Activated naive CD8-positive, alpha-beta T cell (primary cell): ENCODE data around the gene MMP2.

Source experiments
- H3K27ac Mint-ChIP-seq: one replicate; pipeline ENCODE4 v1.8.0; 2021; ENCODE audit warnings: mixed read lengths
- H3K27me3 Mint-ChIP-seq: one replicate; pipeline ENCODE4 v1.8.0; 2021; ENCODE audit warnings: mixed read lengths
- H3K36me3 Mint-ChIP-seq: one replicate; pipeline ENCODE4 v1.8.0; 2021; ENCODE audit warnings: mixed read lengths
- H3K4me1 Mint-ChIP-seq: one replicate; pipeline ENCODE4 v1.8.0; 2021; ENCODE audit warnings: low read depth, mixed read lengths
- H3K4me3 Mint-ChIP-seq: one replicate; pipeline ENCODE4 v1.8.0; 2021; ENCODE audit warnings: mild to moderate bottlenecking, mixed read lengths
- H3K9me3 Mint-ChIP-seq: one replicate; pipeline ENCODE4 v1.8.0; 2021; ENCODE audit warnings: low read depth, mixed read lengths

The MMP2 gene

GRCh38 chr16:55478827-55479429 is at the start of gene MMP2:
TSS of gene MMP2 (plus strand) at chr16:55479198. CDS start at chr16:55479480, 282 bp downstream.
- Mint-ChIP-seq H3K27ac (no peak within 1 kb of the TSS), H3K4me3 (no peak within 1 kb of the TSS), H3K27me3 (peaks cover 21% of the 10 kb centered on the region), H3K4me1 (peaks cover 4% of the 10 kb centered on the region), H3K36me3 (no peaks in the 10 kb centered on the region), H3K9me3 (peaks cover 3% of the 10 kb centered on the region)

GRCh38 chr16:55433030-55433429 is 46.0 kb upstream of the MMP2 start:
- H3K4me1 Mint-ChIP-seq, result no peaks in the 10 kb centered on the region
- peaks cover 1% of the 10 kb centered on the region for H3K27me3 Mint-ChIP-seq
- no peaks in the 10 kb centered on the region for H3K9me3 Mint-ChIP-seq
- no peak overlapping the region for H3K27ac Mint-ChIP-seq
- no peak overlapping the region for H3K4me3 Mint-ChIP-seq
- no peaks in the 10 kb centered on the region for H3K36me3 Mint-ChIP-seq

GRCh38 chr16:55433535-55433934 is 45.5 kb upstream of the MMP2 start:
- Mint-ChIP-seq H3K4me1 (no peaks in the 10 kb centered on the region), H3K4me3 (no peak overlapping the region), H3K27ac (no peak overlapping the region), H3K9me3 (no peaks in the 10 kb centered on the region), H3K27me3 (peaks cover 1% of the 10 kb centered on the region), H3K36me3 (no peaks in the 10 kb centered on the region)

GRCh38 chr16:55434000-55434399 is 45.0 kb upstream of the MMP2 start:
- Mint-ChIP-seq H3K27me3 (peaks cover 1% of the 10 kb centered on the region), H3K9me3 (no peaks in the 10 kb centered on the region), H3K36me3 (no peaks in the 10 kb centered on the region), H3K4me3 (no peak overlapping the region), H3K4me1 (no peaks in the 10 kb centered on the region), H3K27ac (no peak overlapping the region)

GRCh38 chr16:55435387-55435786 is 43.6 kb upstream of the MMP2 start:
- peaks cover 4% of the 10 kb centered on the region for H3K27me3 Mint-ChIP-seq
- no peaks in the 10 kb centered on the region for H3K36me3 Mint-ChIP-seq
- H3K4me1 Mint-ChIP-seq, result no peaks in the 10 kb centered on the region
- no peak overlapping the region for H3K27ac Mint-ChIP-seq
- H3K4me3 Mint-ChIP-seq, result no peak overlapping the region
- no peaks in the 10 kb centered on the region for H3K9me3 Mint-ChIP-seq

- Mint-ChIP-seq H3K4me1 (no peaks in the 10 kb centered on the region), H3K27ac (no peak overlapping the region), H3K36me3 (no peaks in the 10 kb centered on the region), H3K4me3 (no peak overlapping the region), H3K9me3 (no peaks in the 10 kb centered on the region), H3K27me3 (peaks cover 4% of the 10 kb centered on the region)
Measured at GRCh38 chr16:55436587-55436986, 42.4 kb upstream of the MMP2 start.

- H3K4me1 Mint-ChIP-seq, result no peaks in the 10 kb centered on the region
- H3K9me3 Mint-ChIP-seq, result no peaks in the 10 kb centered on the region
- H3K27me3 Mint-ChIP-seq, result peaks cover 4% of the 10 kb centered on the region
- no peaks in the 10 kb centered on the region for H3K36me3 Mint-ChIP-seq
- no peak overlapping the region for H3K4me3 Mint-ChIP-seq
- H3K27ac Mint-ChIP-seq, result no peak overlapping the region
Measured at GRCh38 chr16:55437625-55438024, 41.4 kb upstream of the MMP2 start.

- no peaks in the 10 kb centered on the region for H3K36me3 Mint-ChIP-seq
- no peaks in the 10 kb centered on the region for H3K4me1 Mint-ChIP-seq
- H3K27ac Mint-ChIP-seq, result no peak overlapping the region
- H3K27me3 Mint-ChIP-seq, result peaks cover 4% of the 10 kb centered on the region
- no peak overlapping the region for H3K4me3 Mint-ChIP-seq
- no peaks in the 10 kb centered on the region for H3K9me3 Mint-ChIP-seq
Measured at GRCh38 chr16:55438281-55438680, 40.7 kb upstream of the MMP2 start.

- no peaks in the 10 kb centered on the region for H3K9me3 Mint-ChIP-seq
- no peaks in the 10 kb centered on the region for H3K4me1 Mint-ChIP-seq
- H3K4me3 Mint-ChIP-seq, result no peak overlapping the region
- H3K36me3 Mint-ChIP-seq, result no peaks in the 10 kb centered on the region
- H3K27ac Mint-ChIP-seq, result no peak overlapping the region
- peaks cover 4% of the 10 kb centered on the region for H3K27me3 Mint-ChIP-seq
Measured at GRCh38 chr16:55439101-55439690, 39.8 kb upstream of the MMP2 start.

- Mint-ChIP-seq H3K4me3 (no peak overlapping the region), H3K9me3 (no peaks in the 10 kb centered on the region), H3K36me3 (no peaks in the 10 kb centered on the region), H3K27me3 (peaks cover 2% of the 10 kb centered on the region), H3K4me1 (no peaks in the 10 kb centered on the region), H3K27ac (no peak overlapping the region)
Measured at GRCh38 chr16:55443434-55444346, 35.3 kb upstream of the MMP2 start.

GRCh38 chr16:55444754-55445485 is 34.1 kb upstream of the MMP2 start:
- Mint-ChIP-seq H3K4me1 (no peaks in the 10 kb centered on the region), H3K36me3 (no peaks in the 10 kb centered on the region), H3K27me3 (peaks cover 2% of the 10 kb centered on the region), H3K4me3 (no peak overlapping the region), H3K27ac (no peak overlapping the region), H3K9me3 (no peaks in the 10 kb centered on the region)

- Mint-ChIP-seq H3K9me3 (no peaks in the 10 kb centered on the region), H3K36me3 (no peaks in the 10 kb centered on the region), H3K27ac (no peak overlapping the region), H3K4me1 (no peaks in the 10 kb centered on the region), H3K4me3 (no peak overlapping the region), H3K27me3 (no peaks in the 10 kb centered on the region)
Measured at GRCh38 chr16:55447231-55447630, 31.8 kb upstream of the MMP2 start.

GRCh38 chr16:55452996-55453395 is 26.0 kb upstream of the MMP2 start:
- no peaks in the 10 kb centered on the region for H3K4me1 Mint-ChIP-seq
- no peaks in the 10 kb centered on the region for H3K9me3 Mint-ChIP-seq
- H3K4me3 Mint-ChIP-seq, result no peak overlapping the region
- no peaks in the 10 kb centered on the region for H3K36me3 Mint-ChIP-seq
- H3K27ac Mint-ChIP-seq, result no peak overlapping the region
- peaks cover 1% of the 10 kb centered on the region for H3K27me3 Mint-ChIP-seq

GRCh38 chr16:55453909-55454308 is 25.1 kb upstream of the MMP2 start:
- H3K36me3 Mint-ChIP-seq, result no peaks in the 10 kb centered on the region
- H3K27ac Mint-ChIP-seq, result no peak overlapping the region
- H3K4me3 Mint-ChIP-seq, result no peak overlapping the region
- H3K4me1 Mint-ChIP-seq, result no peaks in the 10 kb centered on the region
- H3K9me3 Mint-ChIP-seq, result no peaks in the 10 kb centered on the region
- H3K27me3 Mint-ChIP-seq, result peaks cover 1% of the 10 kb centered on the region

GRCh38 chr16:55454861-55455260 is 24.1 kb upstream of the MMP2 start:
- no peak overlapping the region for H3K4me3 Mint-ChIP-seq

More at GRCh38 chr16:55454861-55455260, 24.1 kb upstream of the MMP2 start:
- H3K9me3 Mint-ChIP-seq, result no peaks in the 10 kb centered on the region
- no peaks in the 10 kb centered on the region for H3K36me3 Mint-ChIP-seq
- no peaks in the 10 kb centered on the region for H3K4me1 Mint-ChIP-seq
- H3K27me3 Mint-ChIP-seq, result peaks cover 1% of the 10 kb centered on the region
- H3K27ac Mint-ChIP-seq, result no peak overlapping the region
